DND-41 (cell line): ENCODE data around the gene NKAIN4.
A peak's percentile ranks its signal among the peaks of the same experiment; 100 is the strongest.

ENCODE experiments used
- ATAC-seq: fragments of 200-7000 bp; cut with Tn5 transposase; 3 replicates; pipeline ENCODE4 v1.9.1; 2021; ENCODE audit warnings: low read depth; ENCODE audit not compliant: insufficient read depth
- DNase-seq: peaks from one replicate; pipeline ENCODE4 v3.0.0-alpha.2; 2020
- H2AFZ ChIP-seq: 2 replicates; pipeline ENCODE4 v1.6.0; 2012; ENCODE audit warnings: low read depth, low read length
- H3K27ac ChIP-seq: 2 replicates; pipeline ENCODE4 v1.5.1; 2012; ENCODE audit warnings: low read length, inconsistent platforms
- H3K27me3 ChIP-seq: fragments of 200-600 bp; sonication (generic); 2 replicates; pipeline ENCODE4 v1.6.0; 2012; ENCODE audit warnings: low read length, mild to moderate bottlenecking, inconsistent platforms; ENCODE audit not compliant: insufficient read depth, poor library complexity
- H3K36me3 ChIP-seq: 2 replicates; pipeline ENCODE4 v1.5.1; 2012; ENCODE audit warnings: low read length, inconsistent platforms; ENCODE audit not compliant: insufficient read depth
- H3K4me1 ChIP-seq: 2 replicates; pipeline ENCODE4 v1.5.1; 2012; ENCODE audit warnings: mild to moderate bottlenecking, low read length; ENCODE audit not compliant: insufficient read depth
- H3K4me2 ChIP-seq: 2 replicates; pipeline ENCODE4 v1.6.0; 2012; ENCODE audit warnings: mild to moderate bottlenecking, moderate library complexity, low read length, inconsistent platforms; ENCODE audit not compliant: insufficient read depth
- H3K4me3 ChIP-seq, 2 experiments: fragments of 200-600 bp in 1 of 2; shearing (Covaris generic) in 1 of 2; 2 replicates each; pipeline ENCODE4 v1.5.1; 2012 to 2016; ENCODE audit warnings: inconsistent platforms in 2 of 2, low read length in 2 of 2, mild to moderate bottlenecking in 2 of 2, low read depth in 1 of 2, moderate library complexity in 1 of 2
- H3K79me2 ChIP-seq: 2 replicates; pipeline ENCODE4 v1.6.0; 2012; ENCODE audit warnings: low read length, inconsistent platforms; ENCODE audit not compliant: insufficient read depth
- H3K9ac ChIP-seq: 2 replicates; pipeline ENCODE4 v1.6.0; 2012; ENCODE audit warnings: low read depth, mild to moderate bottlenecking, inconsistent platforms, low read length, moderate library complexity
- H3K9me3 ChIP-seq: 2 replicates; pipeline ENCODE4 v1.5.1; 2012; ENCODE audit warnings: low read length, moderate library complexity, mild to moderate bottlenecking, inconsistent platforms; ENCODE audit not compliant: insufficient read depth, severe bottlenecking
- H4K20me1 ChIP-seq: 2 replicates; pipeline ENCODE4 v1.6.0; 2012; ENCODE audit warnings: low read length; ENCODE audit not compliant: insufficient read depth
- EZH2 ChIP-seq: IDR thresholded peaks from 3 replicates; pipeline ENCODE4 v1.6.1; 2012; ENCODE audit warnings: borderline replicate concordance, low read depth, mild to moderate bottlenecking, moderate library complexity, low read length, inconsistent platforms; ENCODE audit not compliant: severe bottlenecking
- TF ChIP-seq, protein P1 (sequence below): IDR thresholded peaks from 2 replicates; pipeline ENCODE4 v1.5.1; 2012; ENCODE audit warnings: borderline replicate concordance, low read length, moderate library complexity, mild to moderate bottlenecking; ENCODE audit not compliant: poor library complexity, severe bottlenecking; ENCODE audit errors: extremely low read depth

The NKAIN4 gene

DNA sequence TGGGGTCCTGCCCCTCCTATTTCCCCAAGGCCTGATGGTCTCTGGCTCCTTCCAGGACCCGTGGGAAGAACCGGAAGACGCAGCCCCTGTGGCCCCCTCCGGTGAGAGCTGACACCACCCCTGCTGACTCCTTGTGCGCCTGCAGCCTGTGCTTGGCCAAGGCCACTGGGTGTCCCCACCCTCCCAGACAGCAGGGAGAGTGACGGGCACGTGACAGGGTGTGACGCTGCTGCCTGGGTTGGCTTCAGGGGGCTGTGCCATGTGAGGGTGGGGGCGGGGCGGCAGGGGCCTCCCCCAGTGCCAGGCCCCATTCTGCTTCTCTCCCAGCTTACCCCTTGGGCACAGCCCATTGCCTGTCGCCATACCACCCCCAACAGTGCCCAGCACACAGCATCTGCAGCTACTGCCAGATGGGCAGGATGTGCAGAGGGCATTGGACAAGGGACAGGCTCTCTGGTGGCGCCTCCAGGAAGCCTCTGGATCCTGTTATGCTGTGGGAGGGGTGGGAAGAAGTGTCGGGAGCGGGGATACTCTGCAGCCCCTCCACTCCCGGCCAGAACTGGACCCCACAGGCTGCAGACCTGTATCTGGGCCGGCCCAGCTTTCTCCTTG is 15.6 kb downstream of the NKAIN4 start:
- no peaks in the 10 kb centered on the region for H3K4me1 ChIP-seq
- TF ChIP-seq, protein P1, sequence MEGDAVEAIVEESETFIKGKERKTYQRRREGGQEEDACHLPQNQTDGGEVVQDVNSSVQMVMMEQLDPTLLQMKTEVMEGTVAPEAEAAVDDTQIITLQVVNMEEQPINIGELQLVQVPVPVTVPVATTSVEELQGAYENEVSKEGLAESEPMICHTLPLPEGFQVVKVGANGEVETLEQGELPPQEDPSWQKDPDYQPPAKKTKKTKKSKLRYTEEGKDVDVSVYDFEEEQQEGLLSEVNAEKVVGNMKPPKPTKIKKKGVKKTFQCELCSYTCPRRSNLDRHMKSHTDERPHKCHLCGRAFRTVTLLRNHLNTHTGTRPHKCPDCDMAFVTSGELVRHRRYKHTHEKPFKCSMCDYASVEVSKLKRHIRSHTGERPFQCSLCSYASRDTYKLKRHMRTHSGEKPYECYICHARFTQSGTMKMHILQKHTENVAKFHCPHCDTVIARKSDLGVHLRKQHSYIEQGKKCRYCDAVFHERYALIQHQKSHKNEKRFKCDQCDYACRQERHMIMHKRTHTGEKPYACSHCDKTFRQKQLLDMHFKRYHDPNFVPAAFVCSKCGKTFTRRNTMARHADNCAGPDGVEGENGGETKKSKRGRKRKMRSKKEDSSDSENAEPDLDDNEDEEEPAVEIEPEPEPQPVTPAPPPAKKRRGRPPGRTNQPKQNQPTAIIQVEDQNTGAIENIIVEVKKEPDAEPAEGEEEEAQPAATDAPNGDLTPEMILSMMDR: peak; percentile 31
- no peak for TF ChIP-seq EZH2
- no peaks in the 10 kb centered on the region for H3K36me3 ChIP-seq
- no peak overlapping the region for H3K9ac ChIP-seq
- ATAC-seq: peak; percentile 50
- no peak overlapping the region for H2AFZ ChIP-seq
- H3K79me2 ChIP-seq: no peaks in the 10 kb centered on the region
- peak; percentile 32 for DNase-seq
- H3K27me3 ChIP-seq: peaks cover 12% of the 10 kb centered on the region
- no peak overlapping the region for H3K4me2 ChIP-seq
- no peaks in the 10 kb centered on the region for H3K9me3 ChIP-seq
- H3K27ac ChIP-seq: no peak overlapping the region
- no peak overlapping the region for H3K4me3 ChIP-seq
- H4K20me1 ChIP-seq: peaks cover 21% of the 10 kb centered on the region

DNA sequence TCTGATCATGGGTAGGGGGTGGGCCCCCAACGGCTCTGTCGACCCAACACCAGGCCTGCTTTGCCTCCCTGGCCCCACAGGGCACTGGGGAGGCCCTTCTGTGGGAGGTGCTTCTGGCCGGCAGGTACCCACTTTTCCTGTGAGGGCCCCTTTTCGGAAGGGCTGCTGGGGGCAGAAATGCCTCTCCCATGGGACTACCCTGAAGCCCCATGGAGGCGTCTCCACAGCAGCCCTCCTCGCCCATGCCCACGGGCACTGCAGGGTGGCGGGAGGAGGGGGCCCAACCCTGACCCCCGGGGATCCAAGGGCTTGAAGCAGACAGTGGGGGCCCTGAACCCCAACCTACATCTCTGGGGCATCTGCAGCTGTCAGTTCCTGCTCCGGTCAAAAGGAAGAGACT is 16.2 kb downstream of the NKAIN4 start:
- H2AFZ ChIP-seq: no peak overlapping the region
- H3K4me1 ChIP-seq: no peaks in the 10 kb centered on the region
- H3K9ac ChIP-seq: no peak overlapping the region
- H3K27me3 ChIP-seq: peaks cover 12% of the 10 kb centered on the region
- no peaks in the 10 kb centered on the region for H3K36me3 ChIP-seq
- no peak for DNase-seq
- H3K4me3 ChIP-seq: no peak overlapping the region
- no peak for ATAC-seq
- H3K27ac ChIP-seq: no peak overlapping the region
- no peaks in the 10 kb centered on the region for H3K79me2 ChIP-seq
- TF ChIP-seq EZH2: no peak
- TF ChIP-seq, protein P1: no peak
- H3K4me2 ChIP-seq: no peak overlapping the region
- H3K9me3 ChIP-seq: no peaks in the 10 kb centered on the region
- peaks cover 19% of the 10 kb centered on the region for H4K20me1 ChIP-seq

DNA sequence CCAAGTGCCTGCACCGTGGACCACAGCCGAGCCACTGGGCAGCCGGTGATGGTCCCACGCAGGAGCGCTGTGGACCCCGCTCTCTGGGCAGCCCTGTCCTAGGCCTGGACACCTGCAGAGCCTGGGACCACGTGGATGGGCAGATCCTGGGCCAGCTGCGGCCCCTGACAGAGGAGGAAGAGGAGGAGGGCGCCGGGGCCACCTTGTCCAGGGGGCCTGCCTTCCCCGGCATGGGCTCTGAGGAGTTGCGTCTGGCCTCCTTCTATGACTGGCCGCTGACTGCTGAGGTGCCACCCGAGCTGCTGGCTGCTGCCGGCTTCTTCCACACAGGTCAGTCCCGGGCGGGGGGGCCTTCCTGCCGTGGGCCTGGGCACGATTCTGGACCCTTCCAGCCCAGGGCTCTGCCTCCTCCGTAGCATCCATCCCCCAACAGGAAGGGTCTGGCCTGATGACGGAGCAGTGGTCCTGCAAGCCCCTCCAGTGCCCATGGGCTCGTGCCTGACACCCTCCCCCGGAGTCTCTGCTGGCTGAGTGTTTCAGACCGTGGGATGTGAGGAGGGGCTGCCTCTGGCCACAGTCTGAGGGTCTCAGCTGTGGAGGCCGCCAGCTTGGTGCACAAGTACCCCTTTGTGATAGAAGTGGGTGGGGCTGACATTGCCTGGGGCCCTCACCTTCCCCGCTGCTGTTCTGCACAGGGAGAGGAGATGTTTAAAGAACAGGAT is 18.0 kb downstream of the NKAIN4 start:
- Histone ChIP-seq H3K9ac (no peak overlapping the region), H3K27me3 (peaks cover 18% of the 10 kb centered on the region), H3K4me2 (no peak overlapping the region)

More for the DNA sequence above, 18.0 kb downstream of the NKAIN4 start:
- Histone ChIP-seq H3K4me1 (no peaks in the 10 kb centered on the region), H4K20me1 (peaks cover 16% of the 10 kb centered on the region), H2AFZ (no peak overlapping the region), H3K27ac (no peak overlapping the region), H3K4me3 (no peak overlapping the region), H3K79me2 (no peaks in the 10 kb centered on the region), H3K9me3 (no peaks in the 10 kb centered on the region), H3K36me3 (no peaks in the 10 kb centered on the region)
- ATAC-seq: no peak
- TF ChIP-seq EZH2: no peak
- TF ChIP-seq, protein P1: no peak
- DNase-seq: no peak
